Epidermal melanocyte (primary cell): ENCODE data around the gene COQ8B.
A peak's percentile ranks its signal among the peaks of the same experiment; 100 is the strongest.

Experiments used
- DNase-seq: peaks from one replicate; pipeline ENCODE4 v3.0.0; 2011; ENCODE audit warnings: low spot score; ENCODE audit not compliant: insufficient read length

Gene COQ8B

DNA sequence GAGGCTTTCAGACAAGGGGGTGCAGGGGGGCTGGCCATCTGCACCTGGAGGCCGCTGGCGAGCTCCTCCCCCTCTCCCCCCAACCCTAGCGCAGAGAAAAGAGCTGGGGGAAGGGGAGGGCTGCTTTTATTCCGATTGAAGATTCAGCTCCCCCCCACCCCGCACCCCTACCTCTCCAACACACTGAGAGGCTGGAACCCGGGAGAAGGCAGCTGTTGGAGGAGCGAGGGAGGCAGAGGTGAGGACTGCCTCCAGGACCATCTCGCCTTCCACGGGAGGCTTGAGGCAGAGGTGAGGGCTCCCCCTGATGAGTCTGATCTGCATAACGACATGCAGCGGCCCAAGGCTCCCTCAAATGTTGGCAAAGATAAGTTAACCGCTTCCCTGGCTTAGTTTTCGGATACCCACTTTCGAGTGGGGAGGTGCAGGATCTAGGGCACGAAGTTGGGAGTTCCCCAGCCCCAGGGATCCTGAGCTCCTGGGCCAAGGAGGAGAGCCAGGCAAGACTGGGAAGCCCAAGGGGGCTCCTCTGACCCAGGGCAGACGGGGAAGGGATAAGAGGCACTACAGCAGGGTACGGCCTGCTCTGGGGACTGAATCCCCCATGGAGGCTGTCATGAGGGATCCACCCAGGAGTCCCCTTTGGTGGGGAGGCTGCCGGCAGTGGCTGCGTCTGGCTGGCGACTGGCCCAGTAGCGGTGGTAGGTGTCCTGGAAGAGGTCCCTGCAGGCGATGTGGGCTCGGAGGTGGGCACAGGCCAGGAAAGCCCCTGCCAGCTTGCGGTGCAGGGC, 25.1 kb downstream of the COQ8B start:
- DNase-seq = no peak

DNA sequence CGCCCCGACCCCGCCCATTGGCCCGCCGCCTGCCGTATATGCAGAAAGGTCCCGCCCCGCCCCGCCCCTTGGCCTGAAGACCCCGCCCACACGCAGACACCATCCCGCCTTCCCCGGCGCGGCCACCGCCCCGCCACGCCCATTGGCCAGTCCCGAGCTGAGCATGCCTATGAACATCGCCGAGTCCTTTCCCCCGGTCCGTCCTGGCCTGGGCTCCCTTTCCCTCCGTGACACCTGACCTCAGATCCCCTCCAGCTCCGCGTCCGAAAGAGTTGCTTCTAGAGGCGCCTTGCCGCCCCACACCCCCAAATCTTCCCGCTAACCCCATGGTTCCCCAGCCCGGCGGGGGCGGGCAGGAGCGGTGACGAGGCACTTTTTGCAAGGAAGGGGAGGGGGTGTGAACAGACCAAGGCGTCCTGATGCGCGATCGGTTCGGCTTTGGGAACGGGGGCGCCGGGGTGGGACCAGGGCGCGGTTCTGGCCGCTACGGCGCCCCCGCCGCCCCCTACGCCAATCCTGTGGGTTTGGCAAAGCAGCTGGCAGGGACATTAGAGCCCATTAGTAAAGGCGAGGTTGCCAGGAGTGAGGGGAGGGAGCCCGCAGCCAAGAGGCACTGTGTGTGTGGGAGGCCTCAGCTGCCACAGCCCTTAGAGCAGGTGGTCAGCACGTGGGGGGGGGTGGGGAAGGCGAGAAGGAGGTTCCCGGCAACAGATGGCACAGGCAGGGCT, 25.8 kb downstream of the COQ8B start:
- DNase-seq = peak; percentile 93

DNA sequence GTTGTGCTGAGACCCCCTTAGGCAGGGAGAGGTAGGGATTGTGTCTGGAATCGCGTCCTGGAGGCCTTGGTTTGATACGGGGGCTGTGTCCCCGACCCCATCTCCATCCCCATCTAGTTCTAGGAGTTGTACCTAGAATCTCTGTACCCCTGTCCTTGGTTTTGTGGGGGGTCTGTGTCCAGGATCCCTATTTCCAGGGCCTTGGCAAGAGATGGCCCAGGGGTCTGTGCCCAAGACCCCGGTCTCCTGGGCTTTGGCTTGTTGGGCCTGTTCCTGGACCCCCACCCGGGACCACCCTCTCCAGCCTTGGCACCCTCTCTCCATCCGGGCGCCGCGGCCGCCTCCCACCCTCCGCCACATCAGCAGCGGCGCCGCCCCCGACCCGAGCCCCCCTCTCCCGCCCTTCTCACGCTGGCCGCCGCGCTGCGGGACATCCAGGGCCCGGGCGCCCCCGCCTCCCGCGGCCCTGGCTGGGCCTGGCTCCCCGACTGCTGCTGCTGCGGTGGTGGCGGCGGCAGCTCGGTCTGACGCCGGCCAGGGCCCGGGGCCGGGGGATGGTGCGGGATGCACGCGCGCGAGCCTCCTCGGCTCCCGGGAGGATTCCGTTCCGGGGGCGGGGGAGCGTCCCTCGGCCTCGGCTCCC, 26.5 kb downstream of the COQ8B start, which contains the start of gene NUMBL:
TSS of gene NUMBL (minus strand) at position 602 of the 643 bp plus-strand sequence. CDS start at position 434, 168 bp downstream.
- DNase-seq = no peak

DNA sequence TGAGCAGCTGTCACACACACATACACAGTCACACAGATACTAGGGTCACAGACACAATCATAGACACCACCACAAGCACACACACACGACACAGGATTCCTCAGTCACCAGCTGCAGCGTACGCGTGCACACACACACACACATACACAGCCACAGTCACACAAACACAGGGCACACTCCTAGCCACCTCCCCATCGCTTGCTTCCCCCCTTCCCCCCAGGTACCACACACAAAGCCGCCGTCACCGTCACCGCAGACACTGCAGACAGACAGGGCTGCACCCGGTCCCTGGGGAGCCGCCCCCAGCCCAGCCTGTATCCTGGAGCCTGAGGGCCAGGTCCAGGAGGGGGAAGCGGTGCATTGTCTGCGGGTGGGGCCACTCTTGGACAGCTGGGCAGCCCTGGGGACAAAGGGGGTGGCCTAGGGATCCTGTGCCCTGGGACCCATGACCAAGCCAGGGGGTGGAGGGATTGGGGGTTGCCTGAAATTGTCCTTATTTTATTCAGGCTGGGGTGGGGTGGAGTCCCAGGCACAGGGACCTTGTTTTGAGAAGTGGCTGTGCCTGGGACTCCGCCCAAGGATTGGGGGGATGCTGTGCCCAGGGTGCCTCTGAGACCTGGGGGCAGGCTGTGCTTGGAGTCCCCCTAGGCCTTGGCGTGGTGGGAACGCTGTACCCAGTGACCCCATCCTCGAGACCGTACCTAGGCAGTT, 27.2 kb downstream of the COQ8B start:
- DNase-seq = no peak

DNA sequence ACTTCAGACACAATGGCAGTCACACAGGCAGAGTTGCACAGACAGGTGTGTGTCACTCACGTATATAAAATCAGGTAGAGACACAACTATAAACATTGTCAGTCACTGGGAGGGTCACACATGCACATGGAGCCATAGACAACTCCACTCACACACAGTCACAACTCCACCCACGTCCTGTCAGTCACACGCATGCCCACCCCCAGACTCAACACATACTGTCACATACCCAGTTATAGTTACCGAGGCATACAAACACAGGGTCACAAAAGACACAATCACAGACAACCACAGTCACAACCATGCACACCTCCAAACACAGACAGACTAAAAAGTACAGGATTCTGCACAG, 27.7 kb downstream of the COQ8B start:
- no peak for DNase-seq

DNA sequence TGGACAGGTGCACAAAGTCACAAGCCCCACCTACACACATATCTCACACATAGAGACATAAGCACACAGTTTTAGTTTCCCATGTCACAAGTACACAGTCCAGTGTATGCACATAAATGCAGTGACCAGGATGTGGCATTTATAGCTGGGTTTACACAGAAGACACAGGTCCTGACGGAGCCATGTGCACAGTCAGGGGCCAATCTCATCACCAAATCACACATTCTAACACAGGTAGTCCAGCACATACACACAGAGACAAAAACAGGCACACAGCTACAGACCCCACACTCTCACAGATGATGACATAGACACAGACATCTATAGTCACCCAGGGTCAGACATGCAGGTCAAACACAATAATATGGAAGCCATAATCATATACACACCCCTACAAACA, 28.4 kb downstream of the COQ8B start:
- no peak for DNase-seq

DNA sequence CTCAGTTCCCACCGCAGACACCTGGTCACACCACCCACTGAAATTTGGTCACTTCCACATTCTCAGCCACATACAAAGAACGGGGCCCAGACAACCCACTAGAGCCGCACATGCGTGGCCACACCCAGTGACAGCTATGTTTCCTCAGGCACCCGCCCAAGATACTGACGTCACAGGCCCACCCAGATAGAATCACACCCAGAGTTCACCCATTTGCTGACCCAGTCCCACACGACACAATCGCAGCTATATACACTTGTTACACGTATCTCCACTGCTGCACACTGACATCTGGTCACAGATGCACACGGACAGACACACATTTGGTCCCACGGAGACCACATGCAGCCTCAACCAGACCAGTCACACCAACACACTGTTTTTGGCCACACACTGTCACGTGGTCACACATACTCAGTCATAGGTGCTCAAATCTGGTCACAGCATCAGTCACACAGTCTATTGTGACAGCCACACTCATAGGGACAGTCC, 29.1 kb downstream of the COQ8B start:
- no peak for DNase-seq

DNA sequence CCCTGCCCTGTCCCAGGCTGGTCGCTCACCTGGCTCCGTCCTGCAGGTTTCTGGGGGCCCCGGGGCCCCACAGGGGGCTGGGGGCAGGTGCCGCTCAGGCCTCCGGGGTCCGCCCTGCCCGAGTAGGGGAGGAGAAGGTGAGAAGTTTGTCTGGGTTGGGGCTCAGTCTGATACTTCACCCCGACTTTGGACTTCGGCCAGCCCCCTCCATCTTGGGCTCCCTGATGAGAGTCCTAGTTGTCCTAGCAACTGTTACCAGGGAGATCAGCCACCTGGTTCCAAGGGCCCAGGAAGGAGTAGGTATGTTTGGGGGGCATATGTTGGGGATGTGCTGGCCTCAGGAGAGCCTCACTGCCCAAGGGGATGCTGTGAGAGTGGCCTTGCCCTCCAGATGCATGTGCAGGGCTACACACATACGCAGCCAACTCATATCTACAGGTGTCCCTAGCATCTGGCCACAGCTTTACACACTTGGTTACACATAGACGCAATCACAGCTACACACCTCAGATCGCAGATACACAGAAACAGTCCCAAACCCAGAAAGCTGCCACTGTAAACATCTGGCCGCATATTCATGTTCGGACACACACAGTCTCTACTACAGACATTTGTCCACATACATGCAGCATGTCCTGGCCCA, 29.7 kb downstream of the COQ8B start:
- no peak for DNase-seq

DNA sequence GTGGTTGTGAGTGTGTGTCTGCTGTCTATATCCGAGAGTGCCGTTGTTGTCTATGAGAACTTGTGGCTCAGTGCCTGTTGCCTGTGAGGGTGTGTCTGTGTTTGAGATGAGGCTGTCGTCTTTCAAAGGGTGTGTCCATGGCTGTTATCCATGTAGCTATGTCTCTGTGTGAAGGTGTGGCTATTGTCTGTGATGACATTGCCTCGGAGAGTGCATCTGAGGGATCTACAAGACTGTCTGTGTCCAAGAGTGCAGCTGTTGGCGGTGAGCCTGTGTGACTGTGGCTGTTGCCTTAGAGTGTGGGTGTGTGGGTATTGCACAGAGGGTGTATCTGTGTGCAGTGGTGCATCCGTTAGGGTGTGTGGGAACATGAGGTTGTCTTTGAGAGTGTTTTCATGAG, 31.1 kb downstream of the COQ8B start:
- DNase-seq = no peak

DNA sequence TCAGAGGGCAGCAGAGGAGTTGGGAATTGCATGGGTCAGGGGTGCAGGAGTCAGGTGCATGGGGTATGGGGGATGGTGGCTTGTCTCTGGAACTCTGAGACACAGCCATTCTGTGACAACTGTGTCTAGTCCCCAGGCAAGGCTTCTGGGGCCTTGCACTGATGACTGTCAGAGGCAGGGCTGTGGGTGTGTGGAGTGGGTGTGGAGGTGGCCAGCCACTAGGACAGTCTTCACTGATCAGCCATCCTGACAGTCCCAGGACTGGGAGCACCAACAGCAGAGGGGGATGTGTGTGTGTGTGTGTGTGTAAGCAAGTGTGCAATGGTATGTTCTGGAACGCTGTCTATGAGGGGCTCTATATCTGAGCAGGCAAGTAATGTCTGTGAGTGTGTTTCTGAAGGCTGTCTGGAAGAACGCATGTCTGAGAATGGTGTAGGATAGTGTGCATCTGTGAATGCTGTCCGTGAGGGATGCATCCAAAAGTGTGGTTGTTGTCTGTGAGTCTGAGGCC, 31.6 kb downstream of the COQ8B start:
- no peak for DNase-seq

DNA sequence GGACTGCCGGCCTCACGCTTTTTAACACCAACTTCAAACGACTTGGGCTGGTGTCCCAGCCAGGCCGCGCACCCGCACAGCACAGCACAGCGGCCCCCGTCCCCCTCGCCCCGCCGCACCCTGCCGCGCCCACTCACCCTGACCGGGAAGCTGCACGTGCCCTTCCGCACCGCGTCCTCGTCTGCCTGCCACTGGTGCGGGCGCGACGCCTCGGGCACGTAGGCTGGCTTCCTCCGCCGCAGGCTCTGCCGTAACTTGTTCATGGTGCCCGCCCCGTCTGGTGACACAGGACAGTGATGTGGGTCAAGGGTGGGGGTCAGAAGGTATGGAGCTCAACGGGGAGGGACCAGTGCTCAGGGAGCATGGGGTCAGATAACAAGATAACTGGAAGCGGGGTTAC, 32.4 kb downstream of the COQ8B start:
- no peak for DNase-seq

DNA sequence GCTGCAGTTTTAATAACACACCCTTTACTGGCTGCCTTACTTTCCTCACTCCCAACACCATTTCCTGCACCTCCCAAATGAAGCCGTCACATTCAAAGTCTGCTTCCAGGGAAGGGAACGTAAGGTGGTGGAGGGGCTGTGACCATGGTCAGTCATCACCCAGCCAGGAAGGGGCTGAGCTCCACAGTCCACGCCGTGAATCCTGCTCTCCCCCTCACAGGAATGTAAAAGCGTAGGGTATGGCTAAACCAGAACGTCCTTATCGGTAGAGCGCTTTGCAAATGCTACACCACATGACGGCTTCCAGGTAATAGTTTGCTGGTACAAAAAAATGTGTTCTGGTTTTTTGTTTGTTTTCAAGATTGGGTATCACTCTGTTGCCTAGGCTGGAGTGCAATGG, 33.2 kb downstream of the COQ8B start:
- DNase-seq = no peak

DNA sequence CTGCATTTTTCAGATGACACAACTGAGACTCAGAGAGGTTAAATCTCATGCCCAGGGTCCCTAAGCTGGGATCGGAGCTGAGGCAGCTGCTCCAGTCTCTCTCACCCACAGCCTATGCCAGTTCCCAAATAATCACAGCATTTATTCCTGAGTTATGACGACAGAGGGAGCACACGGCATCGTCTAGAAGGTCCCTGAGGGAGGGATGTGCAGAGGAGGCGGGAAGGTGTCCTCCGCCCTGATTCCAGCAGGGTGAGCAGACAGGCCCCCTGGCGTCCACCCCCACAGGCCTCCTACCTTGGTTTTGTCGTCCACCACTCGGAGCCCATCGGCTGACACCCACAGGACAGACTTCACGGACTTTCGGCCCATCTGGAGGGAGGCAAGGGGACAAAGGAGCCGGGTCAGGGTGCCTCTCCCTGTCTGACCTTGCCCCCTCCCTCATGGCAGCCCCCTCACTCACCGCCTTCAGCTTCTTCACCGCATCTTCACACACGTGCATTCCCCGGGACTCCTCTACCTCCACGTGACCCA, 34.2 kb downstream of the COQ8B start:
- no peak for DNase-seq

DNA sequence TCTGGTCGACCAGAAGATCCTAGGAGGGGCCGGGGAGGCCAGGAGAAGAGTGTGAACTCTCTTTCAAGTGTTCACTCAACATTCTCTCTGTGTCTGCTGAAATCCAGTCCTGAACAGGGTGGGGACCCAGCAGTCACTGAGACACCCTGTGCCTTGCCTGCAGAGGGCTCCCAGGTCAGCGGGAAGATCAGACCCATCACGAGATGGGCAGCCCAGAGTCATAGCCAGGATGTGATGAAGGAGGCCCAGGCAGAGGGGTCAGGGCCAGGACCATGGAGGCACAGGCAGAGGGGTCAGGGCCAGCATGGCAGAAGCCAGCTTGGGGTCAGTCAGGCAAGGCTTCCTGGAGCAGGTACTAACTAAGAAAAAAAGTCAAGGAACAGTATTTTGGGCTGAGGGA, 35.6 kb downstream of the COQ8B start:
- DNase-seq = no peak

DNA sequence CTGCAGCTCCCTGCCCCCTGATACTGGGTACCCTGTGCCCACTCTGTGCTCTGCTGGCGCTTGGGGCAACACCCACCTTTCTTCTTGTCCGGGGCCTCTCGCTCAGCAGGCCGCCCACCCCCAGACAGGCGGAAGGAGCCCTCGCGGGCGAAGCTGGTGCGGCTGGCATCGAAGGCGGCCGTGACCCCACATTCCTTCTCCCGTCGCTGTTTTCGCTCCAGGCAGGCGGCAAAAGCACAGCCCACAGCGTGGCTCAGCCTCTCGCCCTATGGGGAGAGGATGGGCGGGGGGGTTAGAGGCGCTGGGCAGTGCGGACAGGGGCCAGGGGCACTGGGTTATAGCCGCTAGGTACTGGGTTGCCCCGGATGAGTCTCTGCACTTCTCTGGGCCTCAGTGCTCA, 39.5 kb downstream of the COQ8B start:
- DNase-seq = no peak

DNA sequence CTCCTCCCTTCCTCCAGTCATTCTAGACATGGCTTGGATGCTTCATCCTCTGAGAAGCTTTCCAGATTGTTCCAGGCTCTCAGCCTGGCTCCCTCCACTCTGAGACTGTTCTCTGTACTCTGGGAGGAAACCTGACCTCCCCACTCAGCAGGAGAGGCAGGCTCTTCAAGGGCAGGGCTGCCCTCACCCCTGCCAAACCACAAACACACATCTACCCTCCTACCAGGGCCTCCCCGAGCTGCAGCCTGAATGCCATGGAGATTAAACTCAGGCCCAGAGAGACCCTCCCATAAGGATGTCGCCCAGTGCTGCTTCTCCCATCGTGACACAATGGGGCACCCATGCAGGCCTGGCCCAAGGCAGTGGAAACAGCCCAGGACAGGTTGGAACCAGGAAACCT, 42.4 kb downstream of the COQ8B start:
- DNase-seq = no peak

DNA sequence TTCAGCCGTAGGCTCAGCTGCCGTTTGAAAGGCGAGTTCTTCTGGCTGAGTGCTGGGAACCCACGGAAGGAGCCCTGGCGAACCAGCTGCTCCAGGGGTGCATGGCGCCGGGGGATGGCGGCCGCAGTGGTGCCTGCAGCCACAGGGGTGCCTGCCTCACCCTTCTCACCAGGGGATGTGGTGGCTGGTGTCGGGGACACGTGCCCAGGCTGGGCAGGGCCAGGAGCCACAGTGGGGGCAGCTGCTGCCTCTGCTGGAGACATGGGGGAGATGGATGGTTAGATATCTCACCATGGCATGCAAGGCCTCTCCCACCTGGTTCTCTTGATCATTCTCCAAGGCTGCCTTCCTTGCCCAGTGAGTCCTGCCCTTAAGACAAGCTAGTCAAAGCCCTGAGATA, 43.3 kb downstream of the COQ8B start:
- no peak for DNase-seq

DNA sequence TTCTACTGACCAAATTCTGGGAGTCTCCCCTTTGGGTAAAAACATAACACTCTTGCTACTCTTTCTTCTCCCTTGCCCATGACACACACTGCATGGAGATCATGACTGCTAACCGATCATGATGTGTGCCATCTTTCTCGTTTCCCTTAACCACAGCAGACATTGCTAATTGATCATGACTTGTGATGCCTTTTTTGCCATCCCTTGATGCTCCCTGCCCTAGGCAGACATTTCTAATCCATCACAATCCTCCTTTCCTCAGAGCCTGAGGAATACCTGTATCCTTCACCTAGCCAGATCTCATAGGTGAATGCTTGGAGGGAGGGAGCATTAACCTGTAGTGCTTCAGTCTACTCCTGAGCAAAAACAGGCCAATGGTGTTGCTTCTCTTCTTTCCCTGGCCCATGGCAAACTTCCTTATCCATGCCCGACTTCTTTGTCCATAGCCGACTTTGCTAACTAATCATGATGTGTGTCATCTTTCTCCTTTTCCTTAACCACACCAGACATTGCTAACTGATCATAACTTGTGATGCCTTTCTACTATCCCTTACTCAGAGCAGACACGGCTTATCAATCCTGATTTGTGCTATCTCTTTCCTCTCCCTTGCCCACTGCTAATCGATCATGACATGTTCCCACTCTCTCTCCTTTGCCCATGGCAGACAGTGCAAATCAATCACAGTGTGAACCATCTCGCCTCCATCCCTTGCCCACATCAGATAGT, 44.0 kb downstream of the COQ8B start:
- DNase-seq = peak; percentile 5

DNA sequence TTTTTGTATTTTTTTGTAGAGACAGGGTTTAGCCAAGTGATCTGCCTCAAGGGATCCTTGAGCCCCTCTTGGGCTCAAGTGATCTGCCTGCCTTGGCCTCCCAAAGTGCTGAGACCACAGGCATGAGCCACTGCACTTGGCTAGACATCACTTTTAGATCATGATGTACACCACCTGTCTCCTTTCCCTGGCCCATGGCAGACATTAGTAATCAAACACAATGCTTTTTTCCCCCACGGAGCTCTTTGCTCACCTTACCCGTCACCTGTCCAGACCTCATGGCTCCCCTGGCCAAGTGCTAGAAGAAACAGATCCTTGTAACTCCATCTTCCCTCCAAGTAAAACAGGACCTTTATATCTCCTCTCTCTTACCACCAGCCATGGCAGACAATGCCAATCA, 44.6 kb downstream of the COQ8B start:
- DNase-seq = peak; percentile 8

DNA sequence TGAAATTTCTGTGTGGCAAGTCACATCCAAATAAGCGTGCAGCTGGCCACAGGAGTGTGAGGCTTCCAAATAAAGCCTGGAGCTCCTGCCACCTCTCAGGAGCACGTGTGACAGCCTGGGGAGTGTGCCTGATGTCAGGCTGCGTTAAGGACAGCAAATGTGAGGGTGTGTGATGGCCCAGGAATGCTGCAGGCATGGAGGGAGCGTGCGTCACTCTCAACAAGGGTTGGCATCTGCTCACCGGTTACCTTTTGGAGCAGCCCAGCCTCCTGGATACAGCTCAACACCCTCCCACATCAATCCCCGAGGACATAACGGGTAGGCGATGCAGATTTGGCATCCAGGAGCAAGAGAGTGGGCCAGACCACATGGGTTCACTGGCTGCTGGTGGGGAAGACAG, 45.3 kb downstream of the COQ8B start:
- DNase-seq = peak; percentile 3
